Lower lobe of right lung (tissue), 2 donors: ENCODE data around the gene SKP1. TPM values are rescaled to one million over a fixed set of nuclear protein-coding genes. Genes with fewer than 3 reads are reported as not detected.

Source experiments
- ATAC-seq, 2 donors: fragments of 200-7000 bp; cut with Tn5 transposase; one replicate each; pipeline ENCODE4 v1.9.1; 2020 to 2022; ENCODE audit warnings: mild to moderate bottlenecking in 2 of 2, moderate library complexity in 2 of 2
- DNase-seq: peaks from one replicate; pipeline ENCODE4 v3.0.0-alpha.2; 2020
- H3K27ac ChIP-seq: fragments of 200-600 bp; one replicate; pipeline ENCODE4 v1.8.0; 2022
- H3K27me3 ChIP-seq: fragments of 200-600 bp; one replicate; pipeline ENCODE4 v1.8.0; 2022; ENCODE audit warnings: low read depth
- H3K36me3 ChIP-seq: fragments of 200-600 bp; one replicate; pipeline ENCODE4 v1.8.0; 2022; ENCODE audit warnings: mild to moderate bottlenecking
- H3K4me1 ChIP-seq: fragments of 200-600 bp; one replicate; pipeline ENCODE4 v1.8.0; 2022
- H3K4me3 ChIP-seq: fragments of 200-600 bp; one replicate; pipeline ENCODE4 v1.8.0; 2022; ENCODE audit warnings: mild to moderate bottlenecking
- H3K9me3 ChIP-seq: fragments of 200-600 bp; one replicate; pipeline ENCODE4 v1.8.0; 2022
- intact Hi-C: fragments of 100-400 bp; cut with DNase I; formaldehyde crosslinking; loops from one replicate; pipeline ENCODE4 v1.11.0; 2022
- total RNA-seq: library from RNA; stranded (reverse); fragmentation: NEBNext Ultra II Directional; extraction: Animal tissue kit (Norgen Biotek cat#: 25700); gene quantifications from one replicate; pipeline ENCODE4 v1.2.1, GENCODE V29; 2021
- TF ChIP-seq, protein P1 (sequence below): fragments of 200-600 bp; IDR thresholded peaks from one replicate; pipeline ENCODE4 v1.8.0; 2022; ENCODE audit warnings: antibody characterized with exemption, mild to moderate bottlenecking
- donor health status: DM: no; HTN: yes; CAD: no; lungs with severe emphysema.

Gene SKP1
- total RNA-seq, 1 donor from 2014 or later: 249 TPM

DNA sequence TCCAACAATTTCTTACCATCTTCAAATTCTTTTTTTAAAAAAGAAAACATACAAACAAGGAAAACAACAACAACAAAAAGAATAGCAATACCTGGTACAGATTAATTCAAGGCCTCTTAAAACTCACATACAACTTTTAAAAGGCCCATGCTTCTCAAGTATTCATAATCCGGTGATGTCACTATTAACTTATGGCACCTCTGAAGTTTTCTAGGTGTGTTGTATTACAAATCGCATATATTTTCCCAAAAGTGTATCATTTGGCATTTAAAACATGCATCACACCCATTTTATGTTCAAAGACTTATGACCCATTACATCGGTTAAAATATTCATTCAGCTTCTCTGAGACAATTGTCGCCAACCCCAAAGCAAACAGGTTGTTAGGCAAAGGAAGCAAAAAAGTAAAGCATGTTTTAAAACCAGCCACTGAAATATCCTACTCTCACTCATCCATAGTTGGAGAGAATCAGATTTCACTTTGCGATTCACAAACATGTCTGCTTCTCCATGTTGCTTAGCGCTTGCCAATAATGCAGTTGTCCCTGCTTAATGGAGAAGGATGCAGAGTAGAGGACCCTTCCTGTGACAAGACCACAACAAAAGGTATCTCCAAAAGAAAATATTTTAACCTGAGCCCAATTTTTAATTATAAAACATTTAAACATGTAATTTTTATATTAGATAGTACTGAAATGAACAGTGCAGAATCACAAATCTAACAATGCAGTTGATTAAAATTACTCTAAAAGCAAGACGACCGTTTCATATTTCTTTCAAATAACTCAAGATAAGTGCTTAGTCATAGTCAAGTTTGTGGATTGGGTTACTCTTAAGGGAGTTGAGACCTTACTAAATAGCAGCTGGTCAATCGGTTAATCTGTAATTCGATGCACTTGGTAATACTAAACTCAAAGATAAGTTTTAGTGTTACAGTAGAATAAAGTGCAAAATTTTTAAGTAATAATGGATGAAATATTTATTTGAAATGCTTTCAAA, 1.6 kb downstream of the SKP1 start:
- peak overlapping the region; percentile 83 for H3K4me3 ChIP-seq
- no peak for ATAC-seq
- TF ChIP-seq, protein P1, sequence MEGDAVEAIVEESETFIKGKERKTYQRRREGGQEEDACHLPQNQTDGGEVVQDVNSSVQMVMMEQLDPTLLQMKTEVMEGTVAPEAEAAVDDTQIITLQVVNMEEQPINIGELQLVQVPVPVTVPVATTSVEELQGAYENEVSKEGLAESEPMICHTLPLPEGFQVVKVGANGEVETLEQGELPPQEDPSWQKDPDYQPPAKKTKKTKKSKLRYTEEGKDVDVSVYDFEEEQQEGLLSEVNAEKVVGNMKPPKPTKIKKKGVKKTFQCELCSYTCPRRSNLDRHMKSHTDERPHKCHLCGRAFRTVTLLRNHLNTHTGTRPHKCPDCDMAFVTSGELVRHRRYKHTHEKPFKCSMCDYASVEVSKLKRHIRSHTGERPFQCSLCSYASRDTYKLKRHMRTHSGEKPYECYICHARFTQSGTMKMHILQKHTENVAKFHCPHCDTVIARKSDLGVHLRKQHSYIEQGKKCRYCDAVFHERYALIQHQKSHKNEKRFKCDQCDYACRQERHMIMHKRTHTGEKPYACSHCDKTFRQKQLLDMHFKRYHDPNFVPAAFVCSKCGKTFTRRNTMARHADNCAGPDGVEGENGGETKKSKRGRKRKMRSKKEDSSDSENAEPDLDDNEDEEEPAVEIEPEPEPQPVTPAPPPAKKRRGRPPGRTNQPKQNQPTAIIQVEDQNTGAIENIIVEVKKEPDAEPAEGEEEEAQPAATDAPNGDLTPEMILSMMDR: no peak
- peaks cover 36% of the 10 kb centered on the region for H3K36me3 ChIP-seq
- no peaks in the 10 kb centered on the region for H3K9me3 ChIP-seq
- H3K27ac ChIP-seq: peak overlapping the region; percentile 100
- H3K4me1 ChIP-seq: peaks cover 35% of the 10 kb centered on the region
- no peaks in the 10 kb centered on the region for H3K27me3 ChIP-seq
- intact Hi-C loops: no loop called here
- DNase-seq: no peak

DNA sequence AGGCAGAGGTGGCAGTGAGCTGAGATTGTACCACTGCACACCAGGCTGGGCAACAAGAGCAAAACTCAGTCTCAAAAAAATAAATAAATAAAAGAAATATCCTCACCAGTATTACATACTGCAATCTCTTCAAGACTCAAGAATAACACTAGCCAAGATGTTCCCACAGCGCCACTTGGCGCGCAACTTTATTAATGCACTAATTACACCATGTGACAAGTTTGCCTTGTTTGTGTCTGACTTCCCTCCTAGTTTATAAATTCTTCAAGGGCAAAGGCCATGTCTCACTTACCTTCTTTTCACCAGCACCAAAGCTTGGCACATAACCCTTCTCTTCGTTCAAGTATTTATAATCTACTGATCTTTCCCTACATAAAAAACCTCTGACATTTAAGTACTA, 4.8 kb downstream of the SKP1 start:
- Histone ChIP-seq H3K27me3 (no peaks in the 10 kb centered on the region), H3K27ac (no peak overlapping the region), H3K9me3 (no peaks in the 10 kb centered on the region), H3K4me1 (peaks cover 28% of the 10 kb centered on the region), H3K4me3 (no peak overlapping the region), H3K36me3 (peaks cover 67% of the 10 kb centered on the region)
- no peak for DNase-seq
- no peak for ATAC-seq
- TF ChIP-seq, protein P1: no peak
- intact Hi-C loops: no loop called here

DNA sequence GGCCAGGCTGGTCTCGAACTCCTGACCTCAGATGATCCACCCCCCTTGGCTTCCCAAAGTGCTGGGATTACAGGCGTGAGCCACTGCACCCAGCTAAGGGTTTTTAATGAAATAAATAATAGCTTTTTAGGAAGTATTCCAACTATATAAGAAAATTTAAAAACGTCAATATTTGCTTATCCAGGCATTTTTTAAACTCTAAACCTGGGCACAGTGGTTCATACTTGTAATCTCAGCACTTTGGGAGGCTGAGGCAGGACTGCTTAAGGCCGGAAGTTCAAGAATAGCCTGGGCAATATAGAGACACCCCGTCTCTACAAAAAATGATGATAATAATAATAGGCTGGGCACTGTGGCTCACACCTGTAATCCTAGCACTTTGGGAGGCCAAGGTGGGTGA, 14.2 kb downstream of the SKP1 start:
- ATAC-seq: no peak
- intact Hi-C loops: no loop called here
- peaks cover 4% of the 10 kb centered on the region for H3K4me1 ChIP-seq
- H3K9me3 ChIP-seq: no peaks in the 10 kb centered on the region
- H3K27me3 ChIP-seq: no peaks in the 10 kb centered on the region
- no peak for DNase-seq
- H3K36me3 ChIP-seq: peaks cover 92% of the 10 kb centered on the region
- TF ChIP-seq, protein P1: no peak
- H3K4me3 ChIP-seq: no peak overlapping the region
- no peak overlapping the region for H3K27ac ChIP-seq

DNA sequence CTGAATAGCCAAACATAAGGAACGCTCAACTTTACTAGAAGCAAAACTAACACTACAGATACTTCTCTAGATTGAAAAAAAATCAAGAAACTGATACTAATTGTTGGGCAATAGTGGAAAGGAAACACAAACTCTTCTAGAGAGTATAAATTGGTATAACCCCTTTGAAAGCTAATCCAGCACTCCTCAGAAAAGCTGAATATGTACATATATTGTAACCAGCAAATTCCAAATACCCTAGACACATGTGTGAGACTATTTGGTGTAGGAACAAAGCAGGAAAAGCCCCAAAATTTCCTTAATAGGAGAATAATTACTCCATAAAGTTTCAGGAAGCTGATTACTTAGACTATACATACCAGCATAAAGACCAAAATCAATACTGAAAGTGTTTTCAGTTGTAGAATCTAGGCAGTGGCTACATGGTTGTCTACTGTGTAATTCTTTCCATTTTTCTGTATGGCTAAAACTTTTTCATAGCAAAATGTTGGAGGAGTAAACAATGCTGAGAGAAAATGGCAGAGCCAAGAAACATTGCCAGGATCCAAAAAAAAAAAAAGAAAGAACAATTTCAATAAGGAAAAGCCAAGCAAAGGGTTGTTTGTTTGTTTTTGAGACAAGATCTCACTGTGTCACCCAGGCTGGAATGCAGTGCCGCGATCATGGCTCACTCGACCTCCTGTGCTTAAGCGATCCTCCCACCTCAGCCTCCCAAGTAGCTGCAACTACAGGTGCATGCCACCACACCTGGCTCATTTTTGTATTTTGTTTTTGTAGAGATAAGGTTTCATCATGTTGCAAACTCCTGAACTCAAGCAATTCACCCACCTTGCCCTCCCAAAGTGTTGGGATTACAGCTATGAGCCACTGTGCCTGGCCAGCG, 15.0 kb downstream of the SKP1 start:
- ATAC-seq (no peak), DNase-seq (no peak)
- Histone ChIP-seq H3K27ac (no peak overlapping the region), H3K36me3 (peaks cover 92% of the 10 kb centered on the region), H3K9me3 (no peaks in the 10 kb centered on the region), H3K4me1 (peaks cover 4% of the 10 kb centered on the region), H3K4me3 (no peak overlapping the region), H3K27me3 (no peaks in the 10 kb centered on the region)
- intact Hi-C loops: no loop called here
- TF ChIP-seq, protein P1: no peak

DNA sequence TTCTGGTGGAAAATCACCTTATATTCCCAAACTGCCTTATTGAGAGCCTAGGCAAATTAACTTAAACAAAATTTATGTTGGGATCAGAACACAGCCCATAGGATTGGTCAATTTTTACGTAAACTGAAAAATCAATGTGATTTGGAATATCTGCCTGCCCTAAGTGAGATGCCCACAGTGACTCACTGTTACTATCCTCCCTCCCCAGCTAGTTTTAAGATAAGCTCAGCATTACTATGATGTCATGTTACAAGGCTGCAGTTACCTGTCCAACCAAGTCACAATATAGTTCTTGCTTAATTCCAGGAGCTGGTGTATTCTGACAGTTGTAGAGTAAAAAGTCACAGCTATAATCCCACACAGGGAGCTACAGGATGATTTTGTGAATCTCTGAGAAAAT, 23.1 kb downstream of the SKP1 start:
- intact Hi-C loops: no loop called here
- TF ChIP-seq, protein P1: no peak
- Histone ChIP-seq H3K27me3 (no peaks in the 10 kb centered on the region), H3K9me3 (no peaks in the 10 kb centered on the region), H3K36me3 (peaks cover 97% of the 10 kb centered on the region), H3K4me1 (peaks cover 34% of the 10 kb centered on the region), H3K27ac (no peak overlapping the region), H3K4me3 (no peak overlapping the region)
- ATAC-seq (no peak), DNase-seq (no peak)
